HepG2 (cell line): ENCODE measurements around the gene TNNI2. TPM values are rescaled to one million over a fixed set of nuclear protein-coding genes. Genes with fewer than 3 reads are reported as not detected.

Source experiments
- BCL3 ChIP-seq: sonication (generic); formaldehyde crosslinking; IDR thresholded peaks from 2 replicates; pipeline ENCODE4 v1.5.1; 2020; ENCODE audit warnings: mild to moderate bottlenecking, missing genetic modification reagents, moderate library complexity
- GATAD2A ChIP-seq: IDR thresholded peaks from 2 replicates; pipeline ENCODE4 v1.6.1; 2016
- HNRNPK ChIP-seq: fragments of 200-400 bp; formaldehyde crosslinking; IDR thresholded peaks from 2 replicates; pipeline ENCODE4 v1.6.1; 2018; ENCODE audit warnings: low read length, low read depth, moderate library complexity, mild to moderate bottlenecking; ENCODE audit not compliant: poor library complexity, severe bottlenecking
- IKZF5 ChIP-seq: IDR thresholded peaks from 2 replicates; pipeline ENCODE4 v1.6.1; 2018; ENCODE audit warnings: missing genetic modification reagents, mild to moderate bottlenecking, missing compliant biosample characterization
- KDM2A ChIP-seq: sonication (generic); formaldehyde crosslinking; IDR thresholded peaks from 2 replicates; pipeline ENCODE4 v1.4.0; 2020; ENCODE audit warnings: low read depth, missing genetic modification reagents, borderline replicate concordance
- MTF1 ChIP-seq: sonication (generic); formaldehyde crosslinking; IDR thresholded peaks from 2 replicates; pipeline ENCODE4 v1.5.0; 2020; ENCODE audit warnings: missing genetic modification reagents
- SATB2 ChIP-seq: sonication (generic); formaldehyde crosslinking; IDR thresholded peaks from 2 replicates; pipeline ENCODE4 v1.5.0; 2020; ENCODE audit warnings: missing genetic modification reagents
- SMC3 ChIP-seq: IDR thresholded peaks from 2 replicates; pipeline ENCODE4 v1.6.1; 2011; ENCODE audit warnings: low read length, improper control_type of control experiment
- TRIM24 ChIP-seq: sonication (generic); formaldehyde crosslinking; IDR thresholded peaks from 2 replicates; pipeline ENCODE4 v1.8.0; 2022; ENCODE audit warnings: mild to moderate bottlenecking, missing genetic modification reagents
- U2AF2 ChIP-seq: fragments of 200-400 bp; formaldehyde crosslinking; IDR thresholded peaks from 2 replicates; pipeline ENCODE4 v1.6.1; 2017; ENCODE audit warnings: low read depth, mild to moderate bottlenecking, low read length
- WIZ ChIP-seq: sonication (generic); formaldehyde crosslinking; IDR thresholded peaks from 2 replicates; pipeline ENCODE4 v1.5.1; 2020; ENCODE audit warnings: mild to moderate bottlenecking, missing genetic modification reagents
- ZBTB38 ChIP-seq: sonication (generic); formaldehyde crosslinking; IDR thresholded peaks from 2 replicates; pipeline ENCODE4 v1.5.1; 2020; ENCODE audit warnings: mild to moderate bottlenecking, missing genetic modification reagents
- ZMYM3 ChIP-seq: sonication (generic); formaldehyde crosslinking; IDR thresholded peaks from 2 replicates; pipeline ENCODE4 v1.5.1; 2020; ENCODE audit warnings: mild to moderate bottlenecking, missing genetic modification reagents
- ZNF329 ChIP-seq: sonication (generic); formaldehyde crosslinking; IDR thresholded peaks from 2 replicates; pipeline ENCODE4 v1.9.0; 2021; ENCODE audit warnings: low read depth, mild to moderate bottlenecking, missing genetic modification reagents
- ZNF430 ChIP-seq: sonication (generic); formaldehyde crosslinking; IDR thresholded peaks from 2 replicates; pipeline ENCODE4 v1.9.0; 2021; ENCODE audit warnings: mild to moderate bottlenecking, missing genetic modification reagents
- ZNF441 ChIP-seq: sonication (generic); formaldehyde crosslinking; IDR thresholded peaks from 2 replicates; pipeline ENCODE4 v1.7.0; 2021; ENCODE audit warnings: missing genetic modification reagents, borderline replicate concordance
- ZNF616 ChIP-seq: sonication (generic); formaldehyde crosslinking; IDR thresholded peaks from 2 replicates; pipeline ENCODE4 v1.5.0; 2020; ENCODE audit warnings: low read depth, mild to moderate bottlenecking, missing genetic modification reagents
- ZNF629 ChIP-seq: sonication (generic); formaldehyde crosslinking; conservative IDR thresholded peaks from 2 replicates; pipeline ENCODE4 v1.5.0; 2020; ENCODE audit warnings: missing genetic modification reagents
- ZNF713 ChIP-seq: sonication (generic); formaldehyde crosslinking; IDR thresholded peaks from 2 replicates; pipeline ENCODE4 v1.4.0; 2020; ENCODE audit warnings: mild to moderate bottlenecking, missing genetic modification reagents
- ZNF768 ChIP-seq: sonication (generic); formaldehyde crosslinking; IDR thresholded peaks from 2 replicates; pipeline ENCODE4 v1.4.0; 2020; ENCODE audit warnings: missing genetic modification reagents
- polyA plus RNA-seq, 8 experiments: library from polyadenylated mRNA; depleted of rRNA in 3 of 8; stranded (reverse) in 7 of 8; unstranded in 1 of 8; fragments of >200 nt; fragmentation: Illumina TruSeq in 4 of 8; extraction: Trizol in 4 of 8; gene quantifications; 2 replicates each; pipeline versions ENCODE4 v1.2.1 to v1.2.3, GENCODE V29; 2011 to 2016; ENCODE audit warnings: low read depth in 4 of 8, missing spikeins in 1 of 8, mixed read lengths in 1 of 8; ENCODE audit not compliant: insufficient read depth in 1 of 8
- total RNA-seq, 5 experiments: library from RNA; depleted of rRNA; stranded (reverse); fragments of >200 nt; fragmentation: Illumina TruSeq; extraction: Trizol; gene quantifications; 2 replicates each; pipeline ENCODE4 v1.2.3, GENCODE V29; 2016; ENCODE audit warnings: low read depth in 1 of 5
- TF ChIP-seq, protein P1 (sequence below): sonication (generic); formaldehyde crosslinking; IDR thresholded peaks from 2 replicates; pipeline ENCODE4 v1.5.1; 2020; ENCODE audit warnings: missing genetic modification reagents, mild to moderate bottlenecking, borderline replicate concordance
- TF ChIP-seq, protein P2 (sequence below): sonication (generic); formaldehyde crosslinking; IDR thresholded peaks from 2 replicates; pipeline ENCODE4 v1.8.0; 2022; ENCODE audit warnings: missing genetic modification reagents, mild to moderate bottlenecking, borderline replicate concordance
- TF ChIP-seq, protein P3 (sequence below): sonication (generic); formaldehyde crosslinking; conservative IDR thresholded peaks from 2 replicates; pipeline ENCODE4 v1.4.0; 2020; ENCODE audit warnings: missing genetic modification reagents

TNNI2 gene
- total and polyA plus RNA-seq, 2 of the 13 experiments (the other 11 are each of a cell fraction or from before 2014, with no cell fraction given): 7.2 to 12.0 TPM

GRCh38 chr11:1825039-1825740 is 13.6 kb upstream of the TNNI2 start (continued):
- TF ChIP-seq ZNF329 (CRISPR knock-in tag) (no peak), HNRNPK (peak; percentile 41), WIZ (CRISPR knock-in tag) (no peak), SATB2 (CRISPR knock-in tag) (no peak), TRIM24 (CRISPR knock-in tag) (no peak), ZNF430 (peak; percentile 27; the same call in 1 of the 2 replicates), BCL3 (CRISPR knock-in tag) (peak; percentile 90; the same call in 1 of the 2 replicates), ZNF713 (CRISPR knock-in tag) (no peak), IKZF5 (CRISPR knock-in tag) (peak; percentile 61), GATAD2A (CRISPR knock-in tag) (peak; percentile 63), KDM2A (peak; percentile 76; the same call in 1 of the 2 replicates), U2AF2 (no peak), SMC3 (peak; percentile 29; the same call in 1 of the 2 replicates), ZBTB38 (CRISPR knock-in tag) (peak; percentile 56; the same call in 1 of the 2 replicates), ZNF768 (CRISPR knock-in tag) (peak; percentile 45; the same call in 1 of the 2 replicates), MTF1 (CRISPR knock-in tag) (no peak), ZNF441 (CRISPR knock-in tag) (peak; percentile 50; the same call in 1 of the 2 replicates), ZNF616 (no peak), ZNF629 (CRISPR knock-in tag) (0 out of 2 replicates have a peak, but pooled peaks have one; percentile 28), ZMYM3 (CRISPR knock-in tag) (peak; percentile 68)
- TF ChIP-seq, protein P1, sequence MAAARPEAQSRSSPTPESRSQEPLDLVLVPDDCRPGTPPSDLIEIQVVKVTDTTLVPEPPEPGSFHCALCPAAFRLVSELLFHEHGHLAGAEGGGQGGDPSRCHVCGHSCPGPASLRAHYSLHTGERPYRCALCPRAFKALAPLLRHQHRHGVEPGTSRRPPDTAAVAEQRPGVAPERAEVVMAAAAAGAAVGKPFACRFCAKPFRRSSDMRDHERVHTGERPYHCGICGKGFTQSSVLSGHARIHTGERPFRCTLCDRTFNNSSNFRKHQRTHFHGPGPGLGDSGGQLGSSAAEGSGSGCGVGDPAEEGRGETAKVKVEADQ (CRISPR knock-in tag): peak; percentile 68; the same call in 1 of the 2 replicates
- TF ChIP-seq, protein P2, sequence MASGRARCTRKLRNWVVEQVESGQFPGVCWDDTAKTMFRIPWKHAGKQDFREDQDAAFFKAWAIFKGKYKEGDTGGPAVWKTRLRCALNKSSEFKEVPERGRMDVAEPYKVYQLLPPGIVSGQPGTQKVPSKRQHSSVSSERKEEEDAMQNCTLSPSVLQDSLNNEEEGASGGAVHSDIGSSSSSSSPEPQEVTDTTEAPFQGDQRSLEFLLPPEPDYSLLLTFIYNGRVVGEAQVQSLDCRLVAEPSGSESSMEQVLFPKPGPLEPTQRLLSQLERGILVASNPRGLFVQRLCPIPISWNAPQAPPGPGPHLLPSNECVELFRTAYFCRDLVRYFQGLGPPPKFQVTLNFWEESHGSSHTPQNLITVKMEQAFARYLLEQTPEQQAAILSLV (CRISPR knock-in tag): no peak; the same call in 1 of the 2 replicates
- TF ChIP-seq, protein P3, sequence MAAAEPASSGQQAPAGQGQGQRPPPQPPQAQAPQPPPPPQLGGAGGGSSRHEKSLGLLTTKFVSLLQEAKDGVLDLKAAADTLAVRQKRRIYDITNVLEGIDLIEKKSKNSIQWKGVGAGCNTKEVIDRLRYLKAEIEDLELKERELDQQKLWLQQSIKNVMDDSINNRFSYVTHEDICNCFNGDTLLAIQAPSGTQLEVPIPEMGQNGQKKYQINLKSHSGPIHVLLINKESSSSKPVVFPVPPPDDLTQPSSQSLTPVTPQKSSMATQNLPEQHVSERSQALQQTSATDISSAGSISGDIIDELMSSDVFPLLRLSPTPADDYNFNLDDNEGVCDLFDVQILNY: no peak
